Mucosa of descending colon (tissue), 3 donors: Measurements from ENCODE around the gene ATP8B3. TPM values are rescaled to one million over a fixed set of nuclear protein-coding genes. Genes with fewer than 3 reads are reported as not detected.

Experiments
- ATAC-seq: fragments of 200-7000 bp; cut with Tn5 transposase; one replicate; pipeline ENCODE4 v1.9.1; 2020; ENCODE audit warnings: mild to moderate bottlenecking, moderate library complexity
- DNase-seq, 3 donors: peaks; one replicate each; pipeline ENCODE4 v3.0.0-alpha.2; 2020
- H3K36me3 ChIP-seq: fragments of 200-600 bp; one replicate; pipeline ENCODE4 v1.8.0; 2021; ENCODE audit warnings: low read depth, mild to moderate bottlenecking
- H3K4me1 ChIP-seq: fragments of 200-600 bp; one replicate; pipeline ENCODE4 v1.8.0; 2021; ENCODE audit warnings: low read depth, mild to moderate bottlenecking
- H3K4me3 ChIP-seq: fragments of 200-600 bp; one replicate; pipeline ENCODE4 v1.8.0; 2021; ENCODE audit warnings: mild to moderate bottlenecking
- H3K9me3 ChIP-seq: fragments of 200-600 bp; one replicate; pipeline ENCODE4 v1.8.0; 2021; ENCODE audit warnings: mild to moderate bottlenecking
- CTCF ChIP-seq: fragments of 200-600 bp; IDR thresholded peaks from one replicate; pipeline ENCODE4 v1.8.0; 2022; ENCODE audit warnings: antibody characterized with exemption, mild to moderate bottlenecking
- intact Hi-C, 2 donors: fragments of 100-400 bp; cut with DNase I in 1 of 2; cut with micrococcal nuclease in 1 of 2; formaldehyde crosslinking; loops; one replicate each; pipeline versions ENCODE4 v1.11.0 to v1.11.1; 2022; cut with DNase I, micrococcal nuclease
- total RNA-seq, 3 donors: library from RNA; stranded (reverse); fragmentation: NEBNext Ultra II Directional in 2 of 3; extraction: Animal tissue kit (Norgen Biotek cat#: 25700) in 2 of 3; gene quantifications; one replicate each; pipeline versions ENCODE4 v1.2.1 to v1.2.4, GENCODE V29; 2021 to 2023
- donor health status: DM: no; HTN: no; CAD: no; lungs with moderate emphysema.
- donor health status: DM: no; HTN: no; CAD: no.
- donor health status: DM: no; HTN: yes; CAD: no.

Gene ATP8B3
- total RNA-seq, 3 donors from 2014 or later: 0.55 to 1.2 (median 0.80) TPM

GRCh38 chr19:1827566-1828278 lies 15.6 kb upstream of the ATP8B3 start:
- Histone ChIP-seq H3K36me3 (no peaks in the 10 kb centered on the region), H3K9me3 (no peaks in the 10 kb centered on the region), H3K4me1 (no peaks in the 10 kb centered on the region), H3K4me3 (no peak overlapping the region)
- TF ChIP-seq CTCF: no peak
- no peak for ATAC-seq
- DNase-seq: no peak
- intact Hi-C loops: no loop called here

GRCh38 chr19:1826557-1827521 lies 14.8 kb upstream of the ATP8B3 start:
- Histone ChIP-seq H3K36me3 (no peaks in the 10 kb centered on the region), H3K9me3 (no peaks in the 10 kb centered on the region), H3K4me1 (no peaks in the 10 kb centered on the region), H3K4me3 (no peak overlapping the region)
- TF ChIP-seq CTCF: no peak
- intact Hi-C loops: no loop called here
- peak in 1 of 3 donors; percentile 62 for DNase-seq
- peak; percentile 36 for ATAC-seq

GRCh38 chr19:1825909-1826556 lies 14.0 kb upstream of the ATP8B3 start:
- ATAC-seq (peak; percentile 81), DNase-seq (peak; percentile 72 to 82 (median 81))
- H3K36me3 ChIP-seq: no peaks in the 10 kb centered on the region
- H3K4me1 ChIP-seq: no peaks in the 10 kb centered on the region
- no peak overlapping the region for H3K4me3 ChIP-seq
- no peaks in the 10 kb centered on the region for H3K9me3 ChIP-seq
- intact Hi-C loops: no loop called here
- peak; percentile 86 for TF ChIP-seq CTCF

- no peak overlapping the region for H3K4me3 ChIP-seq
- H3K4me1 ChIP-seq: no peaks in the 10 kb centered on the region
- no peaks in the 10 kb centered on the region for H3K9me3 ChIP-seq
- no peak for TF ChIP-seq CTCF
- peak in 1 of 3 donors; percentile 36 for DNase-seq
- H3K36me3 ChIP-seq: peaks cover 8% of the 10 kb centered on the region
- intact Hi-C loops: no loop called here
- no peak for ATAC-seq
Measured at GRCh38 chr19:1824252-1824622, 12.2 kb upstream of the ATP8B3 start.

GRCh38 chr19:1823539-1824251 lies 11.6 kb upstream of the ATP8B3 start:
- Histone ChIP-seq H3K9me3 (no peaks in the 10 kb centered on the region), H3K36me3 (peaks cover 10% of the 10 kb centered on the region), H3K4me1 (no peaks in the 10 kb centered on the region), H3K4me3 (no peak overlapping the region)
- peak in 1 of 3 donors; percentile 50 for DNase-seq
- no peak for ATAC-seq
- intact Hi-C loops: no loop called here
- no peak for TF ChIP-seq CTCF
